ENCODE data around the gene MIDN.

The MIDN gene

DNA sequence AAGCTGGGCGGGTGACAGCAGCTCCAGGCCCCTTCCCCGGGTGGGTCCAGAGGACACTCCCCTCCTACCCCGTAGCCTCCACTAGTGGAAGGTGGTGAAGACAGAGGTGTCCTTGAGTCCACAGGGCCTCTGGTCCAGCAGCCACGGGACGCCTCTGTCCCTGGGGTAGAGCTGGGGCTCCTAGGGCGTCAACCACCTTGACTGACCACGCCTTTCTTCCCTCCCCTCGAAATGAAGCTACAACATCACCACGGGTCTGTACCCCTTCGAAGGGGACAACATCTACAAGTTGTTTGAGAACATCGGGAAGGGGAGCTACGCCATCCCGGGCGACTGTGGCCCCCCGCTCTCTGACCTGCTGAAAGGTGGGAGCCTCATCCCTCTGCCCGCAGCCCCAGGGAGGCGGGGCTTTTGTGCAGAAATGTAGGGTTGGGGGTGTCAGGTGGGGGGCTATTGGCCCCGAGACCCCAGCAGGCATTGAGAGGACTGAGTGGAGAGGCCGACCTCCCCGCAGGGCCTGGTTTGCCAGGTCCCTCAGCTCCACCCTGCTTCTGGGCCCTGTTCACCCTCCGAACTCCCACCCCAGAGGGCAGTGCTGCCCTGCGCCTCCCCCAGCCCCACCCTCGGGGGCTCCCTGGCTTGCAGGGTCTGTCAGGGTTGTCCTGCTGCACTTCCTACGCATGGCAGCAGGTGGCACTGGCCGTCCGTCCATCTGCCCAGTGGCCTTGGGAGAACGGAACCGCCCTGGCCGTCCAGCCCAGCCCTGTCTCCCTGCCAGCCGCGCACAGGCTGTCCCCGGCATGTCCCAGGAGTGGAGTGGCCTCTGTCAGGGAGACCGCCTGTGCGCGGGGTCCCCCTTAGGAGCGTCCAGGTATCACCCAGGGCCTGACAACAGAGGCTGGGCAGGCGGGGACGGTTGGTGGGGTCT is 27.1 kb upstream of the MIDN start:
- DNase-seq (ENCODE audit: low read depth, low spot score): no peak
- H3K4me3 ChIP-seq (ENCODE audit: low read depth, low read length): no peak overlapping the region
- TF ChIP-seq, protein P1, sequence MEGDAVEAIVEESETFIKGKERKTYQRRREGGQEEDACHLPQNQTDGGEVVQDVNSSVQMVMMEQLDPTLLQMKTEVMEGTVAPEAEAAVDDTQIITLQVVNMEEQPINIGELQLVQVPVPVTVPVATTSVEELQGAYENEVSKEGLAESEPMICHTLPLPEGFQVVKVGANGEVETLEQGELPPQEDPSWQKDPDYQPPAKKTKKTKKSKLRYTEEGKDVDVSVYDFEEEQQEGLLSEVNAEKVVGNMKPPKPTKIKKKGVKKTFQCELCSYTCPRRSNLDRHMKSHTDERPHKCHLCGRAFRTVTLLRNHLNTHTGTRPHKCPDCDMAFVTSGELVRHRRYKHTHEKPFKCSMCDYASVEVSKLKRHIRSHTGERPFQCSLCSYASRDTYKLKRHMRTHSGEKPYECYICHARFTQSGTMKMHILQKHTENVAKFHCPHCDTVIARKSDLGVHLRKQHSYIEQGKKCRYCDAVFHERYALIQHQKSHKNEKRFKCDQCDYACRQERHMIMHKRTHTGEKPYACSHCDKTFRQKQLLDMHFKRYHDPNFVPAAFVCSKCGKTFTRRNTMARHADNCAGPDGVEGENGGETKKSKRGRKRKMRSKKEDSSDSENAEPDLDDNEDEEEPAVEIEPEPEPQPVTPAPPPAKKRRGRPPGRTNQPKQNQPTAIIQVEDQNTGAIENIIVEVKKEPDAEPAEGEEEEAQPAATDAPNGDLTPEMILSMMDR (IDR thresholded peaks at IDR 0.05; ENCODE audit: insufficient read depth, low read length, missing control alignments): peak; percentile 77
- CTCF ChIA-PET: interaction anchor here (0.7 to 2.7 kb wide), 9 partner anchors 7 to 156 kb away, joined by 3 to 16 read pairs (median 4); partner anchors contain the start of gene ATP5F1D
- POLR2A ChIA-PET: no interaction called here

DNA sequence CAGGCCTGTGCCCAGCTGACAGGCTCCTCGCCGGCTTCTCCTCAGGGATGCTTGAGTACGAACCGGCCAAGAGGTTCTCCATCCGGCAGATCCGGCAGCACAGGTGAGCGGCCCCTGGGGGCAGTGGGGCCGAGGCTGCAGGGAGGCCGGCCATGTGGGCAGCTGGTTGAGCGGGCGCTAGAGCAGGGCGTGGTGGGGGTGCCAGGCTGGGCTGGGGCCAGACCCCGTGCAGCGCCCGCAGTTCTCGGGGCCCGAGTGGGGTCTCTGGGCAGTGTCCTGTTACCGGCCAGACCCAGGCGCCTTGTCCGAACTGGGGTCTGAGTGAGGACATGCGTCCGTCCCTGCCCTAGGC is 26.5 kb upstream of the MIDN start:
- TF ChIP-seq, protein P1 (IDR thresholded peaks at IDR 0.05; ENCODE audit: insufficient read depth, low read length, missing control alignments): no peak
- no peak overlapping the region for H3K4me3 ChIP-seq (ENCODE audit: low read depth, low read length)
- ChIA-PET CTCF (interaction anchor here (1.2 to 2.7 kb wide), 4 partner anchors 8 to 157 kb away, joined by 4 to 17 read pairs (median 14); partner anchors contain the start of genes ATP5F1D and CBARP), POLR2A (no interaction called here)
- no peak for DNase-seq (ENCODE audit: low read depth, low spot score)

DNA sequence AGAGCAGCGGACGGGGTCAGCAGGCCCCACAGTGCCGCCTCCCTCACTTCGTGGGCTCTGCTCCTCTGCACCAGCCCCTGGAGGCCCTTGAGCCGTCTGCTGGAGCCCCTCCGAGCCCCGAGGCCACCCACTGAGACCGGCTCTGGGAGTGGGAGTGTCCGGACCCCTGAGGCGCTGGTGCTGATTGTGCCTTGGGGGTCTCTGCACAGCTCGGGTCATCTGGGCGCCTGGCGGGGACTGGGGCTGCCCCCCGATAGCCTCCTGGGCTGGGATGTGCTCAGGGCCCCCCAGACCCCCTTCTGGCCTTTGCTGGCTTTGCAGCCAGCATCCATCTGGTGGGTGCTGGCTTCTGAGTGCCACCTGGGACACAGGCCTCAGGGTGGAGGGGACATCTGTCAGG is 26.0 kb upstream of the MIDN start:
- TF ChIP-seq, protein P1 (IDR thresholded peaks at IDR 0.05; ENCODE audit: insufficient read depth, low read length, missing control alignments): no peak
- POLR2A ChIA-PET: no interaction called here
- CTCF ChIA-PET: interaction anchor here (0.6 to 2.7 kb wide), 6 partner anchors 8 to 157 kb away, joined by 3 to 17 read pairs (median 10); partner anchors contain the start of genes ATP5F1D and CBARP

DNA sequence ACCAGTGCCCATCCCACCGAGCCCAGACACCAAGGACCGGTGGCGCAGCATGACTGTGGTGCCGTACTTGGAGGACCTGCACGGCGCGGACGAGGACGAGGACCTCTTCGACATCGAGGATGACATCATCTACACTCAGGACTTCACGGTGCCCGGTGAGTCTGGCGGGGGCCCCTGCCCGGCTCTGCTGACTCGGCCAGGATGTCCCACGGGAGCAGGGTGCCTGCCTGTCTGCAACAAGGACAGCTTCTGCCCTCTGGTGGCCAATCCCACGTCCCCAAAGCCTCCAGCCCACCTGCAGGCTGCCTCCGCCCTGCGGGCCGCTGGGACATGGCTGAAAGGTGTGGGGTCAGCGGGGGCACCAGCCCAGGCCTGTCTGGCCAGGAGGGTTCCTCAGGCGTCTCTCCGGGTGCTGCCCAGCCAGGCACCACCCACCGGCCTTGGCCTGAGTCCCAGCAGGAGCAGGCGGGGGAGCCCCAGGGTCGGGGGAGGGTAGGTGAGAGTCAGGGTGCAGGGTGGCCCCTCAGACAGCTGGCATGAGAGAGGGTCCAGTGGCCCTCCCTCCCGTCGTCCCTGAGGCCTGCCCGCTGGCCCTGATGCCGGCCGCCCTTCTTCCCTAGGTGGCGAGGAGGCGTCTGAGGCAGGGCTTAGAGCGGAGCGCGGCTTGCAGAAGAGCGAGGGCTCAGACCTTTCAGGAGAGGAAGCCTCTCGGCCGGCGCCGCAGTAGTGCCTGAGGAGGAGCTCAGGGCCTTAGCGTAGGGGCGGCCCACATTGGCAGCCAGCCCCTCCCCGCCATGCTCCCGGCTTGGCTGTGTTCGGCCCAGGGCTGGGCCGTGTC is 25.1 kb upstream of the MIDN start:
- POLR2A ChIA-PET: no interaction called here
- DNase-seq (ENCODE audit: low read depth, low spot score): no peak
- CTCF ChIA-PET: interaction anchor here (0.6 to 2.7 kb wide), 6 partner anchors 9 to 158 kb away, joined by 3 to 17 read pairs (median 10); partner anchors contain the start of genes ATP5F1D and CBARP

More for the DNA sequence above, 26.0 kb upstream of the MIDN start:
- DNase-seq (ENCODE audit: low read depth, low spot score): no peak
- H3K4me3 ChIP-seq (ENCODE audit: low read depth, low read length): no peak overlapping the region

DNA sequence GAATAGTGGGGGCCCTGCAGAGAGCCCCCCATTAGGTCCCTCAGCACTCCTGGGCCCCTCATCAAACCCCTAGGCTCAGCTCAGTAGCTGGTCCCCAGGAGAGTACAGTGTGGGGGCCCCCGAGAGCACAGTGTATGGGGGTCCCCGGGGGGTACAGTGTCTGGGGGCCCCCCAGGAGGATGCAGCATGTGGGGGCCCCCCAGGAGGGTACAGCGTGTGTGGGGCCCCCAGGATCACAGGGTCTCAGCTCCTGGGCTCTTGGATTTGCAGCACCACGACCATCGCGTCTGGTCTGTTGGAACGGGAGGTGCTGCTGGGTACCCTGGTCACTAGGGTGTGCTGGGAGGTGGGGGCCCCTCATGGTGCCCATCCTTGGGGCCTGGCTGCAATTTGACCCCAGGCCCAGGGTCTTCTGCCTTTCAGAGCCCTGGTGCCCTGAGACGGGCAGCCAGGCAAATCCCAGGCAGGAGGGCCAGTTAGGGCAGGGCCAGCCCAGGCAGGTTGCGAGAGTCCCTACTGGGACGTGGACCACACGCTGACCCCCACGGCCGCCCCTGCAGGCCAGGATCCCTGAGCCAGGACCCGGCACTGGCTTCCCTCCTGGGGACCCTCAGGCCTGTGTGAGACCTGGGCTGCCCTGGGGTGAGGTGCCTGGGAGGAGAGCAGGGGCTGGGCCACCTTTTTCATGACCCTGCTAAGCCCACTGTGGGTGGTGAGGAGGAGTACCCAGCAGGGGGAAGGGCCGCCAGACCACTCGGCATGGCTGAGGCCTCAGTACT is 24.1 kb upstream of the MIDN start:
- TF ChIP-seq, protein P1 (IDR thresholded peaks at IDR 0.05; ENCODE audit: insufficient read depth, low read length, missing control alignments): no peak
- H3K4me3 ChIP-seq (ENCODE audit: low read depth, low read length): no peak overlapping the region
- ChIA-PET POLR2A (interaction anchor here (1.4 kb wide), 1 partner anchor 10 kb away, joined by 5 read pairs; no protein-coding TSS in a partner anchor), CTCF (interaction anchor here (2.0 to 2.4 kb wide), 3 partner anchors 10 to 16 kb away, joined by 7 to 17 read pairs (median 12); partner anchors contain the start of genes ATP5F1D and CBARP)
- no peak for DNase-seq (ENCODE audit: low read depth, low spot score)

More for the DNA sequence above, 25.1 kb upstream of the MIDN start:
- TF ChIP-seq, protein P1 (IDR thresholded peaks at IDR 0.05; ENCODE audit: insufficient read depth, low read length, missing control alignments): peak; percentile 57
- H3K4me3 ChIP-seq (ENCODE audit: low read depth, low read length): no peak overlapping the region
